ENCODE measurements around the gene GOSR2.
"Not testable (repeated sequence)": the region's sequence is repeated elsewhere in the genome, so short reads cannot be mapped to it uniquely, and the experiment has no call there.

The GOSR2 gene

DNA sequence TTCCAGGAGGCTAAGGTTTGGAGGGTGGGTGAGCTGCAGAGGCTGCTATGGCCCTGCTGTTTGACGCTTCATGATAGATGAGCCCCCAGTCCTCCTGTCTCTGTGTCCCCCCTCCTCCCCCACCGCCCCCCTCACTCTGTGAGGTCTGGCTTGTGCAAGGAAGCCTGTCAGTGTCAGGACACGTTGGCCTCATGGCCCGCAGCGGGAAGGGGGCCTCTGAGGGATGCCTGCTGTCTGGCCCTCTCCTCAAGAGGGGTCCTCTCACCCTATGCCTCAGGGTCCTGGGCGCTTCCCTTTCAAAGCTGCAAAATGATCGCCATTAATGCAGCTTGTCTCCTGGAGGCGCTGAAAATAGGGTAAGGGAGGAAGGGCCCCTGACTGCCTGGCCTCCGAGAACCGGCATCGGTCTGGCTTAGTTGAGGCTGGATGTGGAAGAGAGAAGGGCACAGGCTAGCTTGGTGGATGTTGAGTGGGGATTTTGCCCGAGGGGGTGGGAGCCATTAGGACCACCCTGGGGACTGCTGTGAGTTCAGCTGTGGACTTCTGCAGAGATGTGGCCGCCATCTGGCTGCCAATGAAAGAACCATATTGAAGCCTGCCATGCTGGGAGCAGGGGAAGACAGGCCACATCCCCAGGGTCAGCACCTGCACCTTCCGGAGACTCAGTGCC lies 14.8 kb upstream of the GOSR2 start:
- Histone ChIP-seq H3K4me3 (ENCODE audit: insufficient read depth, low read depth, low read length, poor library complexity, severe bottlenecking) (no peak overlapping the region), H3K27me3 (replicated peaks; ENCODE audit: control insufficient read depth, insufficient read depth, low read length, poor library complexity, severe bottlenecking) (no peaks in the 10 kb centered on the region), H3K36me3 (ENCODE audit: control insufficient read depth, insufficient read depth, low read length) (no peaks in the 10 kb centered on the region), H3K27ac (ENCODE audit: insufficient read depth, low read length, poor library complexity, severe bottlenecking) (no peak overlapping the region), H3K4me1 (ENCODE audit: control insufficient read depth, insufficient read depth, low read length, poor library complexity, severe bottlenecking) (no peaks in the 10 kb centered on the region), H3K9me3 (ENCODE audit: control insufficient read depth, low read length) (no peaks in the 10 kb centered on the region)
- DNase-seq, result no peak

DNA sequence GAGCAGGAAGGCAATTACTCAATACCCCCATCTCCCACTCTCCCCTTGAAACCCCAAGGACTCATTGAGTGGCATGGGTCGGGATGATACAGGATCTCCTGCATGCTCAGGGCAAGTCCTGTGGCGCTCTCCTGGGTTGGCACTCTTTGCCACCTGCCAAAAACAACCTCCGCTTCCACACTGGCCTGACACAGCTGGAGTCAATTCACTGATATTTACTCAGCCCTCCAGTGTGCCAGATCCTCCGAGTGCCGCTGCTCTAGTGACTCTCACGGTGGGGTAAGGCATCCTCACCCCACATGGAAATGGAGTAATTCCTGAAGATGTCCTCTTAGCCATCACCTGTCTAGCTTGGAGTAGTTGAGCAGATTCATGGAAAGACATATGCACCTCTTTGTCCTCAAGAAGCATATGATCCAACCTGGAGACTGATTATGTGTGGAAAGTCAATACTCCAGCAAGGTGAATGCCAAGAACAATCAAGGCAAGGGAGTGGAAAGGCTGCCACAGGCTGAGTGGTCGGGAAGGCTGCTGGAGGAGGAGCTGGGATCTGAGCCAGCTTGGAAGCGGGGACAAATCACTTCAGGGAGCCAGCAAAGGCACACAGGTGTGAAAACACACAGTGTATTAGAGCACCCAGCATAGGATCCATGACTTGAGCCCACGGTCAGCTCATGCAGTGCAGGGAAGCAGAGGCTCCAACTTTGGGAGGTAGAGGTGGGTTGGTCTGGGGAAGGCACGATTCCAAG lies 12.6 kb upstream of the GOSR2 start:
- Histone ChIP-seq H3K27me3 (replicated peaks; ENCODE audit: control insufficient read depth, insufficient read depth, low read length, poor library complexity, severe bottlenecking) (no peaks in the 10 kb centered on the region), H3K9me3 (ENCODE audit: control insufficient read depth, low read length) (no peaks in the 10 kb centered on the region), H3K27ac (ENCODE audit: insufficient read depth, low read length, poor library complexity, severe bottlenecking) (no peak overlapping the region), H3K36me3 (ENCODE audit: control insufficient read depth, insufficient read depth, low read length) (no peaks in the 10 kb centered on the region), H3K4me1 (ENCODE audit: control insufficient read depth, insufficient read depth, low read length, poor library complexity, severe bottlenecking) (no peaks in the 10 kb centered on the region), H3K4me3 (ENCODE audit: insufficient read depth, low read depth, low read length, poor library complexity, severe bottlenecking) (no peak overlapping the region)
- DNase-seq, result no peak

DNA sequence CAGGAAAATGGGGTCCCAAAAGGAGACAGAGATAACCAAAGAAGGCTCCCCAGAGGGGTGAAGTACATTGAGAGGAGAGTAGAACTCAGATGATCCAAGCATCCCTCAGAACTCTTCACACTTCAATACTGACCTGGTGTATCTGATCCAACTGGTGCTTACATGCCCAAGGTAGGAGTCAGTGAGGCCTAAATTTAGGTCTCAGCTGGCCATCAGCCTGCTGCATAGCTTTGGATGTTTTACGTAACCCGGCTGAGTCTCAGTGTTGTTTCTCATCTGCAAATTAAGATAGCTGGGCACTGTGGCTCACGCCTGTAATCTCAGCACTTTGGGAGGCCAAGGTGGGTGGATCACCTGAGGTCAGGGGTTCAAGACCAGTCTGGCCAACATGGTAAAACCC lies 11.6 kb upstream of the GOSR2 start:
- H3K27me3 ChIP-seq (replicated peaks; ENCODE audit: control insufficient read depth, insufficient read depth, low read length, poor library complexity, severe bottlenecking), result no peaks in the 10 kb centered on the region
- H3K9me3 ChIP-seq (ENCODE audit: control insufficient read depth, low read length), result no peaks in the 10 kb centered on the region
- DNase-seq, result no peak
- no peak overlapping the region for H3K27ac ChIP-seq (ENCODE audit: insufficient read depth, low read length, poor library complexity, severe bottlenecking)
- H3K4me1 ChIP-seq (ENCODE audit: control insufficient read depth, insufficient read depth, low read length, poor library complexity, severe bottlenecking), result no peaks in the 10 kb centered on the region
- H3K36me3 ChIP-seq (ENCODE audit: control insufficient read depth, insufficient read depth, low read length), result no peaks in the 10 kb centered on the region
- H3K4me3 ChIP-seq (ENCODE audit: insufficient read depth, low read depth, low read length, poor library complexity, severe bottlenecking), result no peak overlapping the region

GRCh38 chr17:46915596-46915995 lies 7.4 kb upstream of the GOSR2 start:
- Histone ChIP-seq H3K27ac (ENCODE audit: insufficient read depth, low read length, poor library complexity, severe bottlenecking) (no peak overlapping the region), H3K4me3 (ENCODE audit: insufficient read depth, low read depth, low read length, poor library complexity, severe bottlenecking) (no peak overlapping the region), H3K36me3 (ENCODE audit: control insufficient read depth, insufficient read depth, low read length) (no peaks in the 10 kb centered on the region), H3K27me3 (replicated peaks; ENCODE audit: control insufficient read depth, insufficient read depth, low read length, poor library complexity, severe bottlenecking) (no peaks in the 10 kb centered on the region), H3K9me3 (ENCODE audit: control insufficient read depth, low read length) (no peaks in the 10 kb centered on the region), H3K4me1 (ENCODE audit: control insufficient read depth, insufficient read depth, low read length, poor library complexity, severe bottlenecking) (no peaks in the 10 kb centered on the region)
- no peak for DNase-seq

- Histone ChIP-seq H3K36me3 (ENCODE audit: control insufficient read depth, insufficient read depth, low read length) (no peaks in the 10 kb centered on the region), H3K4me1 (ENCODE audit: control insufficient read depth, insufficient read depth, low read length, poor library complexity, severe bottlenecking) (no peaks in the 10 kb centered on the region), H3K27me3 (replicated peaks; ENCODE audit: control insufficient read depth, insufficient read depth, low read length, poor library complexity, severe bottlenecking) (no peaks in the 10 kb centered on the region), H3K4me3 (ENCODE audit: insufficient read depth, low read depth, low read length, poor library complexity, severe bottlenecking) (no peak overlapping the region), H3K9me3 (ENCODE audit: control insufficient read depth, low read length) (no peaks in the 10 kb centered on the region), H3K27ac (ENCODE audit: insufficient read depth, low read length, poor library complexity, severe bottlenecking) (no peak overlapping the region)
- DNase-seq, result no peak
Measured at GRCh38 chr17:46916211-46916610, 6.7 kb upstream of the GOSR2 start.

GRCh38 chr17:46916623-46917022 lies 6.3 kb upstream of the GOSR2 start:
- Histone ChIP-seq H3K4me3 (ENCODE audit: insufficient read depth, low read depth, low read length, poor library complexity, severe bottlenecking) (no peak overlapping the region), H3K36me3 (ENCODE audit: control insufficient read depth, insufficient read depth, low read length) (no peaks in the 10 kb centered on the region)

GRCh38 chr17:46917041-46917440 lies 5.9 kb upstream of the GOSR2 start:
- Histone ChIP-seq H3K4me3 (ENCODE audit: insufficient read depth, low read depth, low read length, poor library complexity, severe bottlenecking) (no peak overlapping the region), H3K4me1 (ENCODE audit: control insufficient read depth, insufficient read depth, low read length, poor library complexity, severe bottlenecking) (no peaks in the 10 kb centered on the region), H3K9me3 (ENCODE audit: control insufficient read depth, low read length) (no peaks in the 10 kb centered on the region), H3K27ac (ENCODE audit: insufficient read depth, low read length, poor library complexity, severe bottlenecking) (no peak overlapping the region), H3K36me3 (ENCODE audit: control insufficient read depth, insufficient read depth, low read length) (no peaks in the 10 kb centered on the region), H3K27me3 (replicated peaks; ENCODE audit: control insufficient read depth, insufficient read depth, low read length, poor library complexity, severe bottlenecking) (no peaks in the 10 kb centered on the region)
- no peak for DNase-seq

More at GRCh38 chr17:46916623-46917022, 6.3 kb upstream of the GOSR2 start:
- H3K9me3 ChIP-seq (ENCODE audit: control insufficient read depth, low read length), result no peaks in the 10 kb centered on the region
- H3K27ac ChIP-seq (ENCODE audit: insufficient read depth, low read length, poor library complexity, severe bottlenecking), result no peak overlapping the region
- DNase-seq, result no peak
- H3K4me1 ChIP-seq (ENCODE audit: control insufficient read depth, insufficient read depth, low read length, poor library complexity, severe bottlenecking), result no peaks in the 10 kb centered on the region
- H3K27me3 ChIP-seq (replicated peaks; ENCODE audit: control insufficient read depth, insufficient read depth, low read length, poor library complexity, severe bottlenecking), result no peaks in the 10 kb centered on the region

DNA sequence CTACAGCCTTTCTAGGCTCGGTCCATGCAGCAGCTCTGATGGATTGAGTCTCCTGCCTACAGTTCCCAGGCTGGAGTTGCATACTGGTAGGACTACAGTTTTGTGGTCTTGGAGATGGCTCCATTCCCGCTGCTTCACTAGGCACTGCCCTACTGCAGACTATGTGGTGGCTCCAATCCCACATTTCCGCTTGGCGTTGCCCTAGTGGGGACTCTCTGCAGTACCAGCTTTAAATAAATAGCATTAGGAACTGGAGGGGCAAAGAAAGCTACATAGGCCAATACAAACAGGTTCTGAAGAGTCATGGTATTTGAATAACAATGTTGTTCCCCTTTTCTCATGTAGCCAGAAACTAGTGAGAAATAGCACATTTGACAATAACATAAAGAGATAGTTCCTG lies 5.4 kb upstream of the GOSR2 start:
- Histone ChIP-seq H3K4me1 (ENCODE audit: control insufficient read depth, insufficient read depth, low read length, poor library complexity, severe bottlenecking) (no peaks in the 10 kb centered on the region), H3K27ac (ENCODE audit: insufficient read depth, low read length, poor library complexity, severe bottlenecking) (no peak overlapping the region), H3K27me3 (replicated peaks; ENCODE audit: control insufficient read depth, insufficient read depth, low read length, poor library complexity, severe bottlenecking) (no peaks in the 10 kb centered on the region), H3K36me3 (ENCODE audit: control insufficient read depth, insufficient read depth, low read length) (no peaks in the 10 kb centered on the region), H3K9me3 (ENCODE audit: control insufficient read depth, low read length) (no peaks in the 10 kb centered on the region), H3K4me3 (ENCODE audit: insufficient read depth, low read depth, low read length, poor library complexity, severe bottlenecking) (no peak overlapping the region)
- DNase-seq, result no peak

- H3K27me3 ChIP-seq (replicated peaks; ENCODE audit: control insufficient read depth, insufficient read depth, low read length, poor library complexity, severe bottlenecking); H3K9me3 ChIP-seq (ENCODE audit: control insufficient read depth, low read length); H3K4me1 ChIP-seq (ENCODE audit: control insufficient read depth, insufficient read depth, low read length, poor library complexity, severe bottlenecking); H3K4me3 ChIP-seq (ENCODE audit: insufficient read depth, low read depth, low read length, poor library complexity, severe bottlenecking); DNase-seq; H3K36me3 ChIP-seq (ENCODE audit: control insufficient read depth, insufficient read depth, low read length); H3K27ac ChIP-seq (ENCODE audit: insufficient read depth, low read length, poor library complexity, severe bottlenecking): not testable (repeated sequence)
Measured at GRCh38 chr17:46921962-46922361, 998 bp upstream of the GOSR2 start.

- Histone ChIP-seq H3K27me3 (replicated peaks; ENCODE audit: control insufficient read depth, insufficient read depth, low read length, poor library complexity, severe bottlenecking) (no peaks in the 10 kb centered on the region), H3K36me3 (ENCODE audit: control insufficient read depth, insufficient read depth, low read length) (no peaks in the 10 kb centered on the region), H3K27ac (ENCODE audit: insufficient read depth, low read length, poor library complexity, severe bottlenecking) (peak overlapping the region; percentile 94), H3K4me1 (ENCODE audit: control insufficient read depth, insufficient read depth, low read length, poor library complexity, severe bottlenecking) (peaks cover 5% of the 10 kb centered on the region), H3K4me3 (ENCODE audit: insufficient read depth, low read depth, low read length, poor library complexity, severe bottlenecking) (peak overlapping the region; percentile 93), H3K9me3 (ENCODE audit: control insufficient read depth, low read length) (no peaks in the 10 kb centered on the region)
- DNase-seq, result no peak
Measured at GRCh38 chr17:46922487-46922803, 515 bp upstream of the GOSR2 start.
